CD4-positive, alpha-beta T cell treated with Interleukin-2 at 100 ng/mL for 4 hours (primary cell): ENCODE data around the gene EXOSC5.
"Not testable (repeated sequence)": the region's sequence is repeated elsewhere in the genome, so short reads cannot be mapped to it uniquely, and the experiment has no call there.

ENCODE experiments used
- DNase-seq: peaks from one replicate; pipeline ENCODE4 v3.0.0-alpha.2; 2020; ENCODE audit warnings: low spot score

Gene EXOSC5

DNA sequence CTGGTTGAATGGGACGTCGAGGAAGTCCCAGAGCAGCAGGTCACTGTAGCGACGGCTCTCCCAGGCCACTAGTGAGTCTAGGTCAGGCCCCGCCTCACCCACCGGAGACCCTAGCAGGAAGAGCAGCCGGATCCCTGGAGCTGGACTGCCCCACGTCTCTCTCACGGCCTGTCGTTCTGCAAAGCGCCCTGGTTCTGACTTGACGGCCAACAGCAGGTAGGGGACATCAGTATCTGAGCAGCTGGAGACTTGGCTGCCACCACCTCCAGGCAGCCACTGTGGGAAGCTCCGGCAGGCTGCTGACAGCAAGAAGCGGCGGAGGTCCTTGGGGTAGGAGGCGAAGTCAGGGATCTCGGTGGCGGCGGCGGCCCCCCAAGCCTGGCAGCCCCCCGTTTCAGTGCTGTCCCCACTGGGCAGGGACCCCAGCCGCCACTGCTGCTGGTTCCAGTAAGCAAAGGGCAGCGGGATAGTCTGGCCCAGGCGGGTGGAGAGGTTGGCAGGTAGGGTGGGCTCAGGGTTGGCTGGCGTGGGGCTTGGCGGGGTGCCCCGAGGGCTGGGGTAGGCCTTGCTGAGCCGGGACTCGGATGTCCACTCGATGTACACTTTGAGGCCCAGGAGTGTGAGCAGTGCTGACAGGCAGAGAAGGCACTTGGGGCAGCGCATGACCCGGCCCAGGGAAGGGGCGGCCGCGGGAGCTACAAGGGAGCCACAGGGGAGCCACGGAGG is 29.1 kb upstream of the EXOSC5 start:
- DNase-seq, result no peak

DNA sequence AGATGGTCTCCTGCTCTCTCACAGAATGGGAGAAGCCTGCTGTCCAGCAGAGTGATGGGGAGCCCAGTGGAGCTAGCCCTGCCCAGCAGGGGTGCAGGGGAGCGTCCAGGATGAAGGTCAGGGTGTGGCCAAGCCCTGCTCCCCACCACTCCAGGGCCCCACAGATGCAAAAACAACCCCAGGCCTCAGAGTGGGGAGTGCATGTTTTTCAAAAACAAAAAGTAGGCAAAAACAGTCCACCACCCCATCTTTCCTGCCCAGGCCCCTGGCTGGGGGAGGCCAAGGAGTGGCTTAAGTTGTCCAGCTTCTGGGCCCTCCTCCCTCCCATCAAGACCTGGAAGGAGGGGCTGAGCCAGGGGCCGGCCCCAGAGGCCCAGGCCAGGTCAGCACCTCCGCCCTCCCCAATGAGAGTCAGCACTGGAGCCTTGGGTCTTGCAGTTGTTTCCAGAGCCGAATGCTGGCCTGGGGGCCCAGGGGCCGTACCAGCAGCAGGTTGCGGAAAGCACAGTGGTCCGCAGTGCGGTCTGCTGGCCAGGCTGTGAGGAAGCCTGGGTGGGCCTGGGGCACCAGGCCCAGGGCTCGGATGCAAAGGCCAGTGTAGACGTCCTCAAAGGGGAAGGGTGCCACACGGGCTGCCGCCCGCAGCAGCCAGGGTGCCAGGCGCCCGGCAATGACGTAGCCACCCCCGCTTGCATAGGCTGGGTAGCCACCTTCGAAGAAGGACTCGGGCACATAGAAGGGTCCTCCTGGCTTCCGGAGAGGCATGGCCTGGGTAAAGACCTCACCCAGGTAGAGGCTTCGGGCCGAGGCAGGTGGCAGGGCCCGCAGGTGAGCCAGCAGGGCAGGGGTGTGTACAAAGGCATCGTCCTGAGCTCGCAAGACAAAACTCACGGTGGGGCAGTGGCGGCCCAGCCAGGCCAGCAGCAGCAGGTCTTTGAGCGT is 28.3 kb upstream of the EXOSC5 start:
- no peak for DNase-seq

GRCh38 chr19:41424335-41425173 is 27.4 kb upstream of the EXOSC5 start:
- no peak for DNase-seq

DNA sequence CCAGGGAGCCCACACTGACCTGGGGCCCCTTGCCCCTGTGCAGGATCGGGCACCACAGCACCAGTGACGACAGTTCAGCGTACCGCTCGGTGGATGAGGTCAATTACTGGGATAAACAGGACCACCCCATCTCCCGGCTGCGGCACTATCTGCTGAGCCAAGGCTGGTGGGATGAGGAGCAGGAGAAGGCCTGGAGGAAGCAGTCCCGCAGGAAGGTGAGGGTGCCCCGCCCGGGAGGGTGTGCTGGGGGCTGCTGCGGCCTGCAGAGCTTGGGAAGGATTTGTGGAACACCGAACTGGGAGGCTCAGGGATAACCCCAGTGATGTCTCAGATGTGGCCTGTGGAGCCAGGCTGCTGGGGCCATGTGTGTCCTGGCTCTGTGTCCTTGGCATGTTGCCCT is 25.8 kb upstream of the EXOSC5 start:
- DNase-seq, result no peak

DNA sequence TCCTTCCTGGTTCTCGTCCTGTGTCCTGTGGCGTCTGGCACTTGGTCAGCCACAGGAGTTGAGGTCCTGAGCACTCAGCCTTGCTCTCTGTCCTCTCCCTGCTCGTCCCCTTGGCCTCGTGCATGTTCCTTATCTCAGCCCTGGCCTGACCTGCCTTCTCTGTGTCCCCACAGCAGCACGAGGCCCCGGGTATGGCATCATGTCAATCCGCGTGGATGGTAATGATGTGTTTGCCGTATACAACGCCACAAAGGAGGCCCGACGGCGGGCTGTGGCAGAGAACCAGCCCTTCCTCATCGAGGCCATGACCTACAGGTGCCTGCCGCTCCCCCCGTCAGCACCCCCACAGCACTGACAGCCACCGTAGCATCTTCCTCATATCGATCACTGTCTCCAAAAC is 25.3 kb upstream of the EXOSC5 start:
- DNase-seq, result no peak

DNA sequence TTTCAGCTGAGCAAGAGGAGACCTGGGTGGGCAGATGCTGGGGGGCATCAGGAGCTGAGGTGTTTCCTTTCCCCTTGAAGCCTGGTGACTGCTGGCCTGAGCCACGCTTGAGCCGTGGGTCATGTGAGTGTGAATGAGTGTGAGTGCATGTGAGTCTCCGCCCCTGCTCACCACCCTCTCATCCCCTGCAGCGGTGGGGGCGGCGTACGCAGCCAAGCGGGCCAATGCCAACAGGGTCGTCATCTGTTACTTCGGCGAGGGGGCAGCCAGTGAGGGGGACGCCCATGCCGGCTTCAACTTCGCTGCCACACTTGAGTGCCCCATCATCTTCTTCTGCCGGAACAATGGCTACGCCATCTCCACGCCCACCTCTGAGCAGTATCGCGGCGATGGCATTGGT is 24.8 kb upstream of the EXOSC5 start:
- no peak for DNase-seq

DNA sequence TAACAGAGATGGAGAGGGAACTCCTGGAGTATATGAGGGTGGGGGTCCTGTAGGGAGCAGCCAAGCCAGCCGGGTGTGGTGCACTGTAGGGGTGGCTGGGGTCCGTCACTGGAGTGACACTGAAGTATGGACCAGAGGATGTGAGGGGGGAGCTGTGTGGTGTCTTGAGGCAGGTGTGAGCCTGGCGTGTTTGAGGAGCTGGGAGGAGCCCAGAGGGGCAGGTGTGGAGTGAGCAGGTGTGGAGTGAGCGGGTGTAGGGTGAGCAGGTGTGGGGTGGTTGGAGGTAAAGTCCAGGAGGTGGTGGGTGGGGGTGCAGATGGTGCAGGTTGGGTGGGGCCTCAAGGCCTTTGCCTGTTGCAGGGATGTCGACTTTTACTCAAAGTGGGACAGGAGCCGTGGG is 24.2 kb upstream of the EXOSC5 start:
- DNase-seq, result no peak

DNA sequence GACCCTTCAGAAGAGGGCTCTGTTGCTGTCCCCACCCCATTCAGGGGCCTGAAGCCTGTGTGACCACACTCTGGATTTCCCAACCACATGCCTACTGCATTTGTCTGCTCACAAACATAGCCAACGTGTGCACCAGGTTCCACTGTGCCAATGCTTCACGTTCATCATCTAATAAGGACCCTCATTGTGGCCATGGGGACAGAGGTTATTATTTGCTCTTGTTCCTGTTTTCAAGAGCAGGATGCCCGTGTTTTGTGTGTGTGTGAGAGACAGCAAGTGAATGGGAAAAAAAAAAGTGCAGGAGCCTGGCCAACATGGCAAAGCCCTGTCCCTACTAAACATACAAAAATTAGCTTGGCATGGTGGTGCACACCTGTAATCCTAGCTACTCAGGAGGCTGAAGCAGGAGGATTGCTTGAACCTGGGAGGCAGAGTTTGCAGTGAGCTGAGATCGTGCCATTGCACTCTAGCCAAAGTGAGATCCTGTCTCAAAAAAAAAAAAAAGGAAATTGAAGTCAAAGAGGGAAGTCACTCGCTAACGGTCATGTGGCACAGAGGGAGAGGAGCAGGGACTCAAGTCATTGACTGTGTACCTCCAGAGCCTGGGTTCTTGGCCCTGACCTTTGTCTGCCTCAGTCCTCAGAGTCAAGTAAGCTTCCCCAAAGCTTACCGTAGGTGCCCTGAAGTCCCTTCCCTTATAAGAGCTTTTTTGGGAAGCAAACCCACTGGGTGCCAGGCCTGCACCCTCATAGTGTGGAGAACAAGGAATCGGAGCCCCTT is 23.1 kb upstream of the EXOSC5 start:
- no peak for DNase-seq

DNA sequence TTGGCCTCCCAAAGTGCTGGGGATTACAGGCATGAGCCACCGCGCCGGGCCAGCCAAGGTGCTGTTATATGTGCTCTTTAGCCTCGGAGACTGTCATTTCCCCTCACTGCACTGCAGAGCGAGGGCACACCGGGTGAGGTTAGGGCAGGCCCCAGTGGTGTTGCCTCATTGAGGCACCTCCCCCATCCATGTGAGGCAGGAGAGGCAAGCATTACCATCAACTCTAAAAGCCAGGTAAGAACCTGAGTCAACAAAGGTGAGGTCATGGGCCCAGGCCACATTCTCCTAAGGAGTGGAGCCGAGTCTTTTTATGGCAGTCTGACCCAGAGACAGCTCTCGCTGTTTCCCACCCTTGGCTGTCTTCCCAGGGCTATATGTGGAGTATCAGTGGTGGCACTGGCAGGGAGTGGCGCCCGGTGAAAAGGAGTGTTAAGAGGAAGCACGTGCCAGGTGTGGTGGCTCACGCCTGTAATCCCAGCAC is 19.1 kb upstream of the EXOSC5 start:
- no peak for DNase-seq

DNA sequence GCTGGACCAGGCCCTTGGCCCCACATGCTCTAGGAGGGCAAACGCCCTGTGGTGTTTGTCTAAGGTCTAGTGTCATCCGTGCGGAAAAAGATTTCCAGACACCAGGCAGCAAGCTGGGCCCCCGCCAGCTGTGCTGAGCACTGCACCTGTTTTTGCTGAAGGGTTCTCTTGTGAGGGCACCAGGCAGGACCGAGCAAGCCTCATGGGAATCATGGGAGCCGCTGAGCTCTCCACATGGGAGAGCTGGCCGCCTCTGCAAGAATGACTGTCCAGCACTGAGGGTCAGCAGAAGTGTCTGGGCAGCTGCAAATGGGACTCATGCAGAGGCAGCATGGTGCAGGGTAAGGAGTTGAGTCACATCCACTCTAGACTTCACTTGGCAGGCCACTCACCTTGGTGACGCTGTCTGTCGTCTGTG is 18.0 kb upstream of the EXOSC5 start:
- no peak for DNase-seq

DNA sequence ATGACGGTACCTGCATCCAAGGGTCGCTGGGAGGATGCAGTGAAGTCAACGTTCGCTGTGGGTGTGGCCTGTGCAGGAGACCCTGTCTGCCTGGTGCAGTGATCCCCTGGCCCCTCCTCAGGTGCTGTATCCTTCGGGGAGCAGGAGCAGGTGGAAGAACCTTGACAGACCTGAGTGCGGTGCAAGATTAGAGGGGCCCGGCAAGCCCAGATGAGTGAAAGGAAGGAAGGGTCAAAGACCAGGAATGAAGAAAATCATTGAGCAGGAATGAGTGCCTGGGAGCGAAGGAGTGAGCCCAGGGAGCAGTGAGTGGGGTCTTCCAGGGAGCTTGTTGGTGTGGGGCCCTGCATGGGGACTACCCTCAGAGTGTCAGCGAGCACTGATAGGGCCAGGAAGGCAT is 17.3 kb upstream of the EXOSC5 start:
- DNase-seq, result no peak

- no peak for DNase-seq
These were observed 16.8 kb upstream of the EXOSC5 start for GRCh38 chr19:41413947-41414346.

- no peak for DNase-seq
These were observed 15.8 kb upstream of the EXOSC5 start for GRCh38 chr19:41412953-41413352.

GRCh38 chr19:41411968-41412265 is 14.8 kb upstream of the EXOSC5 start:
- DNase-seq, result no peak

- DNase-seq, result no peak
These were observed 14.2 kb upstream of the EXOSC5 start for GRCh38 chr19:41411100-41411967.

DNA sequence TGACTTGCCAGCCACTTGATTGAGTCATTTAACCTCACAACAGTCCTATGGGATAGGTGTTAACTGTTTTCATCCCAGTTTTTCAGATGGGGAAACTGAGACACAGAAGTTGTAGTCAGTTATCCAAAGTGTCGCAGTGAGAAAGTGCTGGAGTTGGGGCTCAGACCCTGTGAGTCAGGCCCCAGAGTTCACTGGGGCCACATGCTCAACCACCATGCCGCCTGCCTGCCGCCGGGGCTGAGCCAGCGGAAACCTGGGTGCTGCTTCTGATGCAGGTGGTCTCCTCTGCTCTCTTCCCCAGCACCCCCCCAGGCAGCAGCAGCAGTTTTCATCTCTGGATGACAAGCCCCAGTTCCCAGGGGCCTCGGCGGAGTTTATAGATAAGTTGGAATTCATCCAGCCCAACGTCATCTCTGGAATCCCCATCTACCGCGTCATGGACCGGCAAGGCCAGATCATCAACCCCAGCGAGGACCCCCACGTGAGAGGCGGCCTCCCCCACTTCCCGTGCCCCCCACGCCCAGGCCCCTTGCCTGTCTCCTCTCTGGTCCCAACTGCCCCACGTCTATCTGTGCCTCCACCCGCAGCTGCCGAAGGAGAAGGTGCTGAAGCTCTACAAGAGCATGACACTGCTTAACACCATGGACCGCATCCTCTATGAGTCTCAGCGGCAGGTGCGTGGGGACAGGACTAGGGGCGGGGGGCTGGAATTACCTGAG is 13.3 kb upstream of the EXOSC5 start:
- no peak for DNase-seq

- DNase-seq, result no peak
These were observed 12.1 kb upstream of the EXOSC5 start for GRCh38 chr19:41409288-41409687.

GRCh38 chr19:41408846-41409245 is 11.7 kb upstream of the EXOSC5 start:
- not testable (repeated sequence) for DNase-seq

DNA sequence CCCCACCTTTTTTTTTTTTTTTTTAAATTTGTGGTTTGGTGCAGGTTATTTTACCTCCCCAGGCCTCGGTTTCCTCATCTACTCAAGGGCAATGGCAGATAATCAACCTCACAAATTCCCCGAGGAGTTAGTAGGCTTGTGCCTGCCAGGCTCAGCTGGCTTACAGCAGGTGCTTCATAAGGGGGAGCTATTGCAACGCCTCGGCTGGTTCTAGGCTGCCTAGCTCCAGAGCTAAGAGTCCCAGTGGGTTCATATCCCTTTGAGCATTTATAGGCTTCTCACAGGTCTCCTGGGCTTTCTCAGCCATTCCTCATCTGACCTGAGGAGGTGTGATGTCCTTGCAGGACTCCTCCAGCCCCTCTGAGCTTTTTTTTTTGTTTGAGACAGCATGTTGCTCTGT is 11.1 kb upstream of the EXOSC5 start:
- no peak for DNase-seq

GRCh38 chr19:41407271-41407670 is 10.1 kb upstream of the EXOSC5 start:
- no peak for DNase-seq
